Measurements from ENCODE around the gene CACNA1D. TPM values are rescaled to one million over a fixed set of nuclear protein-coding genes. Genes with fewer than 3 reads are reported as not detected.

Gene CACNA1D
- total and polyA plus RNA-seq, 9 of the 15 experiments (the other 6 are each of a cell fraction or from before 2014, with no cell fraction given), result 0.29 TPM; not detected in 8

GRCh38 chr3:53566461-53567145, 72.2 kb downstream of the CACNA1D start:
- POLR2A ChIA-PET, result no interaction called here
- no peaks in the 10 kb centered on the region for H3K9me3 ChIP-seq (replicated peaks; ENCODE audit: control insufficient read depth, insufficient read depth, low read depth, low read length)
- no peak overlapping the region for H2AFZ ChIP-seq (ENCODE audit: low read depth, low read length)
- FAIRE-seq (no peak), DNase-seq (ENCODE audit: extremely low read depth in 1 of 4, low spot score in 3 of 4) (no peak), ATAC-seq (no peak)
- H3K9me1 ChIP-seq (ENCODE audit: control insufficient read depth, insufficient read depth, low read length), result no peaks in the 10 kb centered on the region
- H3K27ac ChIP-seq (ENCODE audit: extremely low read depth, low read depth, low read length), result no peak overlapping the region
- intact Hi-C loops (cut with micrococcal nuclease), result no loop called here
- 0% methylated on average over 11 of the region's 11 CpGs for WGBS (ENCODE audit: insufficient coverage, low coverage, missing lambda C conversion rate)
- H4K20me1 ChIP-seq (replicated peaks; ENCODE audit: control insufficient read depth, insufficient read depth, low read length), result no peaks in the 10 kb centered on the region
- H3K36me3 ChIP-seq (ENCODE audit: control insufficient read depth, insufficient read depth, low read length), result no peaks in the 10 kb centered on the region
- H3K79me2 ChIP-seq (ENCODE audit: control insufficient read depth, insufficient read depth, low read length), result no peaks in the 10 kb centered on the region
- H3K4me3 ChIP-seq, result no peak overlapping the region
- H3K9ac ChIP-seq (ENCODE audit: insufficient read depth in 1 of 2, low read depth in 2 of 2, low read length in 2 of 2), result no peak overlapping the region
- H3K27me3 ChIP-seq (ENCODE audit: control insufficient read depth in 2 of 2, insufficient read depth in 2 of 2, low read length in 2 of 2), result peaks cover 2 to 22% of the 10 kb centered on the region in 2 experiments; a peak in 3 of 5 replicates
- no TSS peak for BruUV-seq (replicated peaks)
- no peaks in the 10 kb centered on the region; a peak in 1 of 5 replicates for H3K4me1 ChIP-seq (replicated peaks in 1 of 2; ENCODE audit: control insufficient read depth in 2 of 2, insufficient read depth in 2 of 2, low read length in 2 of 2)
- in situ Hi-C loops (cut with MboI), result no loop called here
- H3K4me2 ChIP-seq (ENCODE audit: insufficient read depth, low read length), result no peak overlapping the region
- CTCF ChIA-PET (ENCODE audit: low intra/inter-chr PET ratio), result no interaction called here
- TF ChIP-seq ZC3H8 (IDR thresholded peaks at IDR 0.05) (no peak), KLF1 (tag; IDR thresholded peaks at IDR 0.05) (no peak), ARNT (IDR thresholded peaks at IDR 0.05) (no peak), PRDM10 (IDR thresholded peaks at IDR 0.05; ENCODE audit: partially characterized antibody) (no peak), MAFG (tag; conservative IDR thresholded peaks at IDR 0.05) (no peak)

Measured in K562 (cell line).